ENCODE measurements around the gene GPR137.

GPR137 gene

DNA sequence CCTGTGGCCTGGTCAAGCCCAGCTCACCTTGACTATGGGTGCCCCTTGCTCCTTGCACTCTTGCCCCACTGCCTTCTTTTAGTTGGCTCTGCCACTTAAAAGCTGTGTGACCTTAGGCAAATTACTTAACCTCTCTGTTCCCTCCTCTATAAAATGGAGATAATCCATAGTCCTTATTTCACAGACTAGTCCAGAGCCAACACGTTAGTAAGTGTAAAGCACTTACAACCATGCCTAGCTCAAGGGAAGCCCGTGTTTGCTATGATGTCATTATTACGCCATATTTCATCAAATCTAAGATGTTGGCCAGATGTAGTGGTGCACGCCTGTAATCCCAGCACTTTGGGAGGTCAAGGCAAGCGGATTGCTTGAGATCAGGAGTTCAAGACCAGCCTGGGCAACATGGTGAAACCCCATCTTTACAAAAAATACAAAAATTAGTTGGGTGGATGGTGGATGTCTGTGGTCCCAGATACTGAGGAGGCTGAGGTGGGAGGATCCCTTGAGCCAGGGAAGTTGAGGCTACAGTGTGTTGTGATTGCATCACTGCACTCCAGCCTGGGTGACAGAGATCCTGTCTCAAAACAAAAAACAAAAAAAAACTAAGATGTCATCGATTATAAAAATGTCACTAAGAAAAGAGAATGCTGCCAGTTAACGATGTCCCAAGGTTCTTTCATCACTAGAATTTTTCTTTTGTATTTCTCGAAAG lies 52.0 kb downstream of the GPR137 start:
- DNase-seq (ENCODE audit: insufficient read length, low spot score) (no peak), FAIRE-seq (no peak)

DNA sequence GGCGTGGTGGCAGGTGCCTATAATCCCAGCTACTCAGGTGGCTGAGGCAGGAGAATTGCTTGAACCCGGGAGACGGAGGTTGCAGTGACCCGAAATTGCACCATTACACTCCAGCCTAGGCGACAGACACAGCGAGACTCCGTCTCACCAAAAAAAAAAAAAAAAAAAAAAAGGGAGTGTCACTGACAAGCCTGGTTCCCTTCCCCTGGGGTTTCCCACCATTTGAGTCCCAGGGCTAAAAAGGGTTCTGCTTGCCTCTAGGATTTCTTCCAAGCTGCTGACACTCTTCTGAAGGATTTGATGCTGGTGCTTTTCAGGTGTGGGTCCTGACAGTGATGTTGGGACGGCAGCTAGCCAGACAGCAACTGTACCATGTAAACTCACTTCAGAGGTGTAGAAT lies 53.1 kb downstream of the GPR137 start:
- FAIRE-seq = no peak
- no peak for DNase-seq (ENCODE audit: insufficient read length, low spot score)

All from GM19239 (cell line).